Esophagus squamous epithelium (tissue), 4 donors: ENCODE results near the gene TSPAN31.

Experiments used
- CTCF ChIP-seq, 6 experiments: fragments of 450-650 bp in 4 of 6; fragments of 200-600 bp in 2 of 6; sonication (generic) in 2 of 6; IDR thresholded peaks; one replicate each; pipeline ENCODE4 v1.5.1; 2016 to 2019; ENCODE audit warnings: antibody characterized with exemption in 6 of 6, mild to moderate bottlenecking in 4 of 6, moderate library complexity in 4 of 6
- POLR2A ChIP-seq, 4 donors: fragments of 450-650 bp; IDR thresholded peaks; one replicate each; pipeline ENCODE4 v1.6.1; 2017; ENCODE audit warnings: antibody characterized with exemption in 4 of 4, mild to moderate bottlenecking in 4 of 4, moderate library complexity in 3 of 4

- no peak for TF ChIP-seq CTCF (IDR thresholded peaks at IDR 0.05)
- TF ChIP-seq POLR2A (IDR thresholded peaks at IDR 0.05): no peak
These were observed 15.6 kb downstream of the TSPAN31 start for GRCh38 chr12:57760347-57760982.
